Epithelial cell of esophagus (primary cell): ENCODE measurements around the gene UPP2.

Source experiments
- DNase-seq: peaks from one replicate; pipeline ENCODE4 v3.0.0; 2010; ENCODE audit warnings: low read depth
- H3K4me3 ChIP-seq: 2 replicates; pipeline ENCODE4 v1.5.1; 2011; ENCODE audit warnings: mild to moderate bottlenecking, low read length, control low read depth
- CTCF ChIP-seq: IDR thresholded peaks from 2 replicates; pipeline ENCODE4 v1.5.1; 2011; ENCODE audit warnings: low read depth, mild to moderate bottlenecking, low read length, control low read depth, inconsistent platforms; ENCODE audit not compliant: insufficient read depth; ENCODE audit errors: missing control alignments

Gene UPP2

GRCh38 chr2:158116936-158117335, 15.3 kb downstream of the UPP2 start:
- no peak for DNase-seq
- H3K4me3 ChIP-seq, result no peak overlapping the region
- no peak for TF ChIP-seq CTCF

GRCh38 chr2:158120102-158120501, 18.4 kb downstream of the UPP2 start:
- H3K4me3 ChIP-seq, result no peak overlapping the region
- TF ChIP-seq CTCF, result no peak
- DNase-seq, result no peak

GRCh38 chr2:158120664-158121641, 19.3 kb downstream of the UPP2 start:
- no peak overlapping the region for H3K4me3 ChIP-seq
- no peak for DNase-seq
- TF ChIP-seq CTCF, result no peak

- H3K4me3 ChIP-seq, result no peak overlapping the region
- no peak for DNase-seq
- TF ChIP-seq CTCF, result no peak
Measured at GRCh38 chr2:158124896-158125295, 23.2 kb downstream of the UPP2 start.

- DNase-seq, result peak; percentile 20
- TF ChIP-seq CTCF, result no peak
- no peak overlapping the region for H3K4me3 ChIP-seq
Measured at GRCh38 chr2:158125756-158126498, 24.3 kb downstream of the UPP2 start.

- no peak overlapping the region for H3K4me3 ChIP-seq
- no peak for TF ChIP-seq CTCF
- DNase-seq, result no peak
Measured at GRCh38 chr2:158127380-158127804, 25.7 kb downstream of the UPP2 start.
